GM23248 (cell line): ENCODE measurements around the gene NR3C2. TPM values are rescaled to one million over a fixed set of nuclear protein-coding genes. Genes with fewer than 3 reads are reported as not detected.

ENCODE experiments used
- DNase-seq: peaks from one replicate; pipeline ENCODE4 v3.0.0-alpha.2; 2015
- H2AFZ ChIP-seq: fragments of 200-600 bp; sonication (generic); 2 replicates; pipeline ENCODE4 v1.6.1; 2016; ENCODE audit warnings: antibody characterized with exemption
- H3F3A ChIP-seq: fragments of 200-600 bp; sonication (generic); 2 replicates; pipeline ENCODE4 v1.6.1; 2016; ENCODE audit warnings: mild to moderate bottlenecking, antibody characterized with exemption, mixed run types; ENCODE audit not compliant: insufficient read depth
- H3K27ac ChIP-seq: fragments of 200-600 bp; sonication (generic); 2 replicates; pipeline ENCODE4 v1.5.1; 2016; ENCODE audit warnings: mild to moderate bottlenecking
- H3K27me3 ChIP-seq: fragments of 200-600 bp; sonication (generic); replicated peaks from 2 replicates; pipeline ENCODE4 v1.6.1; 2016; ENCODE audit warnings: mild to moderate bottlenecking; ENCODE audit not compliant: insufficient read depth
- H3K36me3 ChIP-seq: fragments of 200-600 bp; sonication (generic); 2 replicates; pipeline ENCODE4 v1.6.1; 2016; ENCODE audit warnings: low read depth, mild to moderate bottlenecking
- H3K4me1 ChIP-seq: fragments of 200-600 bp; sonication (generic); 2 replicates; pipeline ENCODE4 v1.6.1; 2016; ENCODE audit warnings: mild to moderate bottlenecking; ENCODE audit not compliant: insufficient read depth
- H3K4me2 ChIP-seq: fragments of 200-600 bp; sonication (generic); one replicate; pipeline ENCODE4 v1.6.1; 2016; ENCODE audit warnings: mild to moderate bottlenecking; ENCODE audit not compliant: unreplicated experiment
- H3K4me3 ChIP-seq: fragments of 200-600 bp; sonication (generic); 2 replicates; pipeline ENCODE4 v1.5.1; 2016; ENCODE audit warnings: mild to moderate bottlenecking
- H3K79me2 ChIP-seq: fragments of 200-600 bp; sonication (generic); 2 replicates; pipeline ENCODE4 v1.6.1; 2016; ENCODE audit warnings: mild to moderate bottlenecking; ENCODE audit not compliant: insufficient read depth
- H3K9ac ChIP-seq: fragments of 200-600 bp; sonication (generic); 2 replicates; pipeline ENCODE4 v1.6.1; 2016; ENCODE audit warnings: mild to moderate bottlenecking
- H3K9me2 ChIP-seq: fragments of 200-600 bp; sonication (generic); 2 replicates; pipeline ENCODE4 v1.6.1; 2016; ENCODE audit warnings: mixed run types, mild to moderate bottlenecking, moderate library complexity; ENCODE audit not compliant: insufficient read depth
- H3K9me3 ChIP-seq: fragments of 200-600 bp; sonication (generic); one replicate; pipeline ENCODE4 v1.6.1; 2017; ENCODE audit warnings: low read depth
- H4K20me1 ChIP-seq: fragments of 200-600 bp; sonication (generic); 2 replicates; pipeline ENCODE4 v1.6.0; 2016; ENCODE audit not compliant: insufficient read depth
- EZH2 ChIP-seq: fragments of 200-600 bp; sonication (generic); IDR thresholded peaks from 2 replicates; pipeline ENCODE4 v1.6.1; 2018; ENCODE audit warnings: antibody characterized with exemption, mild to moderate bottlenecking; ENCODE audit not compliant: insufficient read depth, poor library complexity, severe bottlenecking
- EZH2phosphoT487 ChIP-seq: fragments of 200-600 bp; sonication (generic); IDR thresholded peaks from 2 replicates; pipeline ENCODE4 v1.6.1; 2018; ENCODE audit warnings: antibody characterized with exemption, moderate library complexity, mild to moderate bottlenecking, low read depth; ENCODE audit not compliant: insufficient read depth
- WGBS, 2 experiments: methylation state at CpG; one replicate each; pipeline ENCODE4 v1.1.6; 2015 to 2017; ENCODE audit warnings: low lambda C conversion rate in 2 of 2, low coverage in 1 of 2; ENCODE audit errors: missing lambda C conversion rate in 2 of 2; 5-methylcytosine and 5-hydroxymethylcytosine counted together
- in situ Hi-C: fragments of 300-500 bp; cut with MboI; formaldehyde crosslinking; loops from 2 replicates; pipeline ENCODE4 v1.15.0; 2020
- polyA plus RNA-seq: library from polyadenylated mRNA; unstranded; fragments of >200 nt; fragmentation: Nextera tagmentation; extraction: Ambion mirVana; gene quantifications from 2 replicates; pipeline ENCODE4 v1.2.1, GENCODE V29; 2016
- total RNA-seq: library from RNA; depleted of rRNA; stranded (reverse); fragments of >200 nt; shearing (Covaris generic); gene quantifications from 2 replicates; pipeline ENCODE4 v1.2.3, GENCODE V29; 2014

Gene NR3C2
- total and polyA plus RNA-seq, 2 experiments from 2014 or later, result 0.04 TPM; not detected in 1

- H3K9me2 ChIP-seq, result no peaks in the 10 kb centered on the region
- no peaks in the 10 kb centered on the region for H3K9me3 ChIP-seq
- in situ Hi-C loops, result no loop called here
- H3K36me3 ChIP-seq, result no peaks in the 10 kb centered on the region
- H3K27me3 ChIP-seq, result 0 out of 2 replicates have a peak, but pooled peaks cover 3% of the 10 kb centered on the region
- H4K20me1 ChIP-seq, result no peaks in the 10 kb centered on the region
- no peak overlapping the region for H3K9ac ChIP-seq
- no peaks in the 10 kb centered on the region for H3K79me2 ChIP-seq
- no peak overlapping the region for H3K4me3 ChIP-seq
- peaks cover 12% of the 10 kb centered on the region for H3K4me1 ChIP-seq
- 89 to 93% methylated on average over 5 of the region's 5 CpGs for WGBS, 2 experiments
- peaks cover 9% of the 10 kb centered on the region; the same call in 1 of the 2 replicates for H3F3A ChIP-seq
- H2AFZ ChIP-seq, result no peak overlapping the region
- H3K4me2 ChIP-seq, result no peak overlapping the region
- no peak for TF ChIP-seq EZH2phosphoT487
- TF ChIP-seq EZH2, result no peak
- DNase-seq, result no peak
- H3K27ac ChIP-seq, result no peak overlapping the region
These were observed 279.7 kb downstream of the NR3C2 start for GRCh38 chr4:148162519-148162918.

GRCh38 chr4:148161601-148162000 is 280.6 kb downstream of the NR3C2 start:
- Histone ChIP-seq H3K36me3 (no peaks in the 10 kb centered on the region), H3K9ac (no peak overlapping the region), H3K4me2 (no peak overlapping the region), H3F3A (peaks cover 9% of the 10 kb centered on the region; the same call in 1 of the 2 replicates), H2AFZ (no peak overlapping the region), H3K79me2 (no peaks in the 10 kb centered on the region), H3K9me3 (no peaks in the 10 kb centered on the region), H3K4me3 (no peak overlapping the region), H3K4me1 (peaks cover 11% of the 10 kb centered on the region), H3K27ac (no peak overlapping the region), H3K9me2 (no peaks in the 10 kb centered on the region), H4K20me1 (no peaks in the 10 kb centered on the region), H3K27me3 (0 out of 2 replicates have a peak, but pooled peaks cover 3% of the 10 kb centered on the region)
- TF ChIP-seq EZH2phosphoT487 (no peak), EZH2 (no peak)
- WGBS, 2 experiments, result 67 to 75% methylated on average over 2 of the region's 2 CpGs
- DNase-seq, result no peak
- in situ Hi-C loops, result no loop called here

- no peaks in the 10 kb centered on the region for H3K9me2 ChIP-seq
- H3K4me3 ChIP-seq, result no peak overlapping the region
- H3K36me3 ChIP-seq, result no peaks in the 10 kb centered on the region
- H4K20me1 ChIP-seq, result no peaks in the 10 kb centered on the region
- no peak overlapping the region for H3K9ac ChIP-seq
- no peaks in the 10 kb centered on the region for H3K9me3 ChIP-seq
- in situ Hi-C loops, result no loop called here
- no peak overlapping the region for H3K27ac ChIP-seq
- no peak for DNase-seq
- WGBS, 2 experiments, result 27 to 41% methylated on average over 1 of the region's 1 CpG
- no peaks in the 10 kb centered on the region for H3F3A ChIP-seq
- no peaks in the 10 kb centered on the region for H3K4me1 ChIP-seq
- H3K79me2 ChIP-seq, result no peaks in the 10 kb centered on the region
- no peak for TF ChIP-seq EZH2
- no peak for TF ChIP-seq EZH2phosphoT487
- 0 out of 2 replicates have a peak, but pooled peaks cover 3% of the 10 kb centered on the region for H3K27me3 ChIP-seq
- no peak overlapping the region for H3K4me2 ChIP-seq
- no peak overlapping the region for H2AFZ ChIP-seq
These were observed 282.4 kb downstream of the NR3C2 start for GRCh38 chr4:148159793-148160192.

- Histone ChIP-seq H3K4me1 (no peaks in the 10 kb centered on the region), H3K79me2 (no peaks in the 10 kb centered on the region), H3K36me3 (no peaks in the 10 kb centered on the region), H2AFZ (no peak overlapping the region), H3K4me3 (no peak overlapping the region), H3K4me2 (no peak overlapping the region), H3K9ac (no peak overlapping the region), H3K27me3 (0 out of 2 replicates have a peak, but pooled peaks cover 3% of the 10 kb centered on the region), H4K20me1 (no peaks in the 10 kb centered on the region), H3K9me3 (no peaks in the 10 kb centered on the region), H3K9me2 (no peaks in the 10 kb centered on the region), H3F3A (no peaks in the 10 kb centered on the region), H3K27ac (no peak overlapping the region)
- WGBS, 2 experiments, result 84 to 85% methylated on average over 6 of the region's 6 CpGs
- in situ Hi-C loops, result no loop called here
- no peak for TF ChIP-seq EZH2phosphoT487
- TF ChIP-seq EZH2, result no peak
- DNase-seq, result no peak
These were observed 287.4 kb downstream of the NR3C2 start for GRCh38 chr4:148154769-148155168.
